GM21723 (cell line): Measurements from ENCODE around the gene MYMX.
A peak's percentile ranks its signal among the peaks of the same experiment; 100 is the strongest.

ENCODE experiments used
- ATAC-seq: cut with Tn5 transposase; IDR thresholded peaks from one replicate; pipeline ENCODE4 v1.9.1; 2021; ENCODE audit warnings: mild to moderate bottlenecking, moderate library complexity; ENCODE audit not compliant: unreplicated experiment

The MYMX gene

GRCh38 chr6:44262467-44263353 lies 46.0 kb downstream of the MYMX start:
- no peak for ATAC-seq

GRCh38 chr6:44263354-44264100 lies 46.8 kb downstream of the MYMX start:
- no peak for ATAC-seq

- ATAC-seq: no peak
These were observed 47.7 kb downstream of the MYMX start for GRCh38 chr6:44264154-44265006.

GRCh38 chr6:44265007-44265721 lies 48.4 kb downstream of the MYMX start, which contains the start of gene NFKBIE:
NFKBIE (minus strand) TSS chr6:44265551; CDS start chr6:44265346, 205 bp downstream.
- ATAC-seq: peak; percentile 37

- no peak for ATAC-seq
These were observed 49.1 kb downstream of the MYMX start for GRCh38 chr6:44265722-44266233.

- ATAC-seq: peak; percentile 41
These were observed 49.6 kb downstream of the MYMX start for GRCh38 chr6:44266347-44266746.

- no peak for ATAC-seq
These were observed 50.5 kb downstream of the MYMX start for GRCh38 chr6:44267252-44267651.
